Left colon (tissue), 2 donors: ENCODE measurements around the gene BCAM. TPM values are rescaled to one million over a fixed set of nuclear protein-coding genes. Genes with fewer than 3 reads are reported as not detected.
"Not testable (repeated sequence)": the region's sequence is repeated elsewhere in the genome, so short reads cannot be mapped to it uniquely, and the experiment has no call there.

Experiments
- ATAC-seq: fragments of 200-7000 bp; cut with Tn5 transposase; one replicate; pipeline ENCODE4 v1.9.1; 2020; ENCODE audit warnings: mild to moderate bottlenecking, moderate library complexity
- DNase-seq, 2 donors: peaks; one replicate each; pipeline ENCODE4 v3.0.0-alpha.2; 2020
- intact Hi-C, 2 donors: fragments of 100-400 bp; cut with DNase I in 1 of 2; cut with micrococcal nuclease in 1 of 2; formaldehyde crosslinking; loops; one replicate each; pipeline versions ENCODE4 v1.11.2 to v1.14.0; 2022; cut with DNase I, micrococcal nuclease
- long read RNA-seq: library from polyadenylated mRNA; unstranded; transcript quantifications from one replicate; pipeline ENCODE4 v2.0.0, GENCODE V29; 2021
- total RNA-seq, 2 donors: library from RNA; stranded (reverse); fragmentation: NEBNext Ultra II Directional; extraction: Animal tissue kit (Norgen Biotek cat#: 25700); gene quantifications; one replicate each; pipeline ENCODE4 v1.2.1, GENCODE V29; 2021
- donor health status: DM: no; HTN: no; CAD: no.
- donor health status: DM: yes; HTN: yes; CAD: no.

BCAM gene, protein sequence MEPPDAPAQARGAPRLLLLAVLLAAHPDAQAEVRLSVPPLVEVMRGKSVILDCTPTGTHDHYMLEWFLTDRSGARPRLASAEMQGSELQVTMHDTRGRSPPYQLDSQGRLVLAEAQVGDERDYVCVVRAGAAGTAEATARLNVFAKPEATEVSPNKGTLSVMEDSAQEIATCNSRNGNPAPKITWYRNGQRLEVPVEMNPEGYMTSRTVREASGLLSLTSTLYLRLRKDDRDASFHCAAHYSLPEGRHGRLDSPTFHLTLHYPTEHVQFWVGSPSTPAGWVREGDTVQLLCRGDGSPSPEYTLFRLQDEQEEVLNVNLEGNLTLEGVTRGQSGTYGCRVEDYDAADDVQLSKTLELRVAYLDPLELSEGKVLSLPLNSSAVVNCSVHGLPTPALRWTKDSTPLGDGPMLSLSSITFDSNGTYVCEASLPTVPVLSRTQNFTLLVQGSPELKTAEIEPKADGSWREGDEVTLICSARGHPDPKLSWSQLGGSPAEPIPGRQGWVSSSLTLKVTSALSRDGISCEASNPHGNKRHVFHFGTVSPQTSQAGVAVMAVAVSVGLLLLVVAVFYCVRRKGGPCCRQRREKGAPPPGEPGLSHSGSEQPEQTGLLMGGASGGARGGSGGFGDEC
- 10 to 100 TPM; 21.4 to 21.7 TPM for total RNA-seq
- long read RNA-seq, partial matches to known transcripts, result 1 of 1 reads
- long read RNA-seq, other reads (novel, unspliced or antisense), result 0 of 1 reads

DNA sequence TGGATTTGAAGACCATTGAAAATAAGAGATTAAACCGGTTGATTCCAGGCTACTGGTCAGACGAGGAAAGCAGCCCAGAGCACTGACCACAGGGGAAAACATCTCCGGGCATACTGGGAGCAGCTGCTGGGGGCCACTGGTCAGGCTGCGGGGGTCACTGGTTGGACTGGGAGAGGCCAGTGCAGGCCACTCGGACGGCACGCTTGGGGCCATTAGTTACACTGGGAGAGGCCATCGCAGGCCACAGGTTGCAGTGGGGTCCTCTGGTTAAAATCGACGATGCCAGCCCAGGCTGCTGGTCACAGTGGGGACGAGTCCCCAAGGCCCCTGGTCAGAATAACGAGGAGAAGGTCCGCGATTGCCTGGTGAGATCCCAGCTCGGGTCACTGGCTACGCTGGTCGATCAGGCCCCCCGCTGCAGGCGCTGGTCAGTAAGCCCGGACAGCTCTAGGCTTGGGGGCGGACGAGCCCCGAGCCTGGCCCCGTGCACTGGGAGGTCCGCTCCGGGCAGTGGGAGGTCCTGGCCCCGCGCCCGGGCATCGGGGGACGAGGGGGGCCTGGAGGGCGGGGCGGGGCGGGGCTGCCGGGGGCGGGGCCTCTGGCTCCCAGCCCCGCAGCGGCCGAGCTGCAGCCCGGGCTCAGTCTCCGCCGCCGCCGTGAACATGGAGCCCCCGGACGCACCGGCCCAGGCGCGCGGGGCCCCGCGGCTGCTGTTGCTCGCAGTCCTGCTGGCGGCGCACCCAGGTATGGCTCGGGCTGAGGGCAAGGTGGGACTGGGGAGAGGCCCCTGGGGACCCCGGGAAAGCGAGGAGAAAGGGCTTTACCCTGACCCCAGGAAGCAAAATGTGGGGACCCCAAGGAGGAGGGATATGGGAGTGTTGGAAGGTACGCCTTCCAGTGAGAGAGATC, at the start of gene BCAM:
BCAM (plus strand) TSS at position 641 of the 909 bp plus-strand sequence; CDS start at position 663, 22 bp downstream.
- intact Hi-C loops, result no loop called here
- peak; percentile 52 for ATAC-seq

DNA sequence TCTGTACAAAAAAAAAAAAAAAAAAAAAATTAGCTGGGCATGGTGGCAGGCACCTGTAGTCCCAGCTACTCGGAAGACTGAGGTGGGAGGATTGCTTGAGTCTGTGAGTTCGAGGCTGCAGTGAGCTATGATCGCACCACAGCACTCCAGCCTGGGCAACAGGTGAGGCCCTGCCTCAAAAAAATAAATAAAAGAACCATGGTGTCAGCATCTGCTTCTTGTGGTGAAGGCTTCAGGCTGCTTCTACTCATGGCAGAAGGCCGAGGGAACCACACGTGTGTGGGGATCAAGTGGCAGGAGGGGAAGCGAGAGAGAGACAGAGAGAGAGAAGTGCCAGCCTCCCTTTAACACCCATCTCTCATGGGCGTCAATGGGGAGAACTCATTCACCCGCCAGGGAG, 46.9 kb upstream of the BCAM start:
- intact Hi-C loops, result no loop called here
- peak in 1 of 2 donors; percentile 4 for DNase-seq
- no peak for ATAC-seq

More for the DNA sequence above, at the start of gene BCAM:
- peak; percentile 57 to 72 for DNase-seq

DNA sequence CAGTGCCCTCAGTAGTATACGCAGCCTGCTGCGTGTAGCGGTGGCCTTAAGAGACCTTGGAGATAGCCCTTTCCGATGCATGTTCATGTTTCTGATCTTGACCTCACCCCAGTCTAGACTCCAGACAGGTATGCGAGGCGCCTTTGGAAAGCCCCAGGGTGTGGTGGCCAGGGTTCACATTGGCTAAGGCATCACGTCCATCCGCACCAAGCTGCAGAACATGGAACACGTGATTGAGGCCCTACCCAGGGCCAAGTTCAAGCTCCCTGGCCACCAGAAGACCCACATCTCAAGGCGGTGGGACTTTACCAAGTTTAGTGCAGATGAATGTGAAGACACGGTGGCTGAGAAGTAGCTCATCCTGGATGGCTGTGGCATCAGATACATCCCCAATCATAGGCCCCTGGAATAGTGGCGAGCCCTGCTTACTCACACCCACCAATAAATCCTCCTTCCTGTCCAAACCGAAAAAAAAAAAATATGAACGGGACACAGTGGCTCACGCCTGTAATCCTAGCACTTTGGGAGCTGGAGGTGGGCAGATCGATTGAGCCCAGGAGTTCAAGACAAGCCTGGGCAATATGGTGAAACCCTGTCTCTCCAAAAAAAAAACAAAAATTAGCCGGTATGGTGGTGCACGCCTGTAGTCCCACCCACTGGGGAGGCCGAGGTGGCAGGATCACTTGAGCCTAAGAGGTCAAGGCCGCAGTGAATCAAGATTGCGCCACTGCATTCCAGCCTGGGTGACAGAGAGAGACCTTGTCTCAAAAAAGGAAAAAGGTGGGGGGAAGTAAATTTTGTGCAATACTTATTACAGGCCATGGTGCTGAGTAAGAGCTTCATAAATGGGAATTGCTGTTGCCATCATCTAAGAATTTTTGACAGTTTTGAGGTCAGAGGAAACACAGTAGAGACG, 43.6 kb upstream of the BCAM start:
- intact Hi-C loops, result no loop called here
- DNase-seq, result peak; percentile 77 to 92
- ATAC-seq, result peak; percentile 92

DNA sequence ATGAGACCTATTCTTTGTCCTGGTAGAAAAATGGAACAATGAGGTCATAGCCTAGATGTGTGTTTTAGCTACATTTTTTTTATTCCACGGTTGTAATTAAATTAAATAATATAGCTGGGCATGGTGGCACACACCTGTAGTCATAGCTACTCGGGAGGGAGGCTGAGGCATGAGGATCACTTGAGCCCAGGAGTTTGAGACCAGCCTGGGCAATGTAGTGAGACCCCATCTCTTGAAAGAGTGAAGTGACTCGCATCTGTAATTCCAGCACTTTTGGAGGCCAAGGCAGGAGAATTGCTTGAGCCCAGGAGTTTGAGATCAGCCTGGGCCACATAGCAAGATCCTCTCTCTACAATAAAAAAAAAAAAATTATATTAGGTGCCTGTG, 43.0 kb upstream of the BCAM start:
- no peak for ATAC-seq
- intact Hi-C loops, result no loop called here
- DNase-seq, result no peak

DNA sequence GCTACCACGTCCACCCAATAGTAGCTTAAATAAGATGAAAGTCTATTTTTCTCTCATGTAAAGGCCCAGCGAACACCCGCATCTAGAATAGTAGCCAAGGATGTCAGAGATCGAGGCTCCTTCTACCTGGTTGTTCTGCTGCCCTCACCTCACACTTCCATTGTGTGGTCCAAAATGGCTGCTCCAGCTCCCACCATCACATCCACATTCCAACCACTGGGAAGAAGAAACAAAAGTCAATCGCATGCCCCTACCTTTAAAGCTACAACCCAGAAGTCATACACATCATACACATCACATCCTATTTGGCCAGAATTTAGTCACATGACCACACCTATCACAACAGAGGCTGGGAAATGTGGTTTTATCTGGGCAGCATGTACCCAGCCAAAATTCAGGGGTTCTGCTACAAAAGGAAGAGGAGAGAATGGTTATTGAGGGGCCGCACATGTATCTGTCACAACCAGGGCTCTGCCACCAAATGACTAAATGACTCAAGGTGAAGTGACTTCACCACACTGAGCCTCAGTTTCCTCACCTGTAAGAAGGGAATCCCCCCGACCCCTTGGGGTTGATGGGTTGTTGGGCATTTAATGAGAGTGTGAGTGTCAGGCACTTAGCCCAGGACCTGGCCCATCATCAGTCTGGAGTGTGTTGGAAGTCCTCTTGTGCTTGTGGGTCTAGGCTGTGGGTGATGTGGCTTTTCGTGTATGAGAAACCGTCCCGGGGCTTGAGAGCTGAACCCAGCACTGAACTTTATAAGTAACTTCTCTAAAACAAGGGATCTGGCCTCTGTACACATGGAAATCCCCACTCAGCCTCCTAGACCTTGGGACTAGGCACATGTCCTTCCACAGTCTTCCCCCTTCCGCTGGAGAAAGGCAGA, 41.4 kb upstream of the BCAM start:
- ATAC-seq (no peak), DNase-seq (no peak)
- intact Hi-C loops, result no loop called here

DNA sequence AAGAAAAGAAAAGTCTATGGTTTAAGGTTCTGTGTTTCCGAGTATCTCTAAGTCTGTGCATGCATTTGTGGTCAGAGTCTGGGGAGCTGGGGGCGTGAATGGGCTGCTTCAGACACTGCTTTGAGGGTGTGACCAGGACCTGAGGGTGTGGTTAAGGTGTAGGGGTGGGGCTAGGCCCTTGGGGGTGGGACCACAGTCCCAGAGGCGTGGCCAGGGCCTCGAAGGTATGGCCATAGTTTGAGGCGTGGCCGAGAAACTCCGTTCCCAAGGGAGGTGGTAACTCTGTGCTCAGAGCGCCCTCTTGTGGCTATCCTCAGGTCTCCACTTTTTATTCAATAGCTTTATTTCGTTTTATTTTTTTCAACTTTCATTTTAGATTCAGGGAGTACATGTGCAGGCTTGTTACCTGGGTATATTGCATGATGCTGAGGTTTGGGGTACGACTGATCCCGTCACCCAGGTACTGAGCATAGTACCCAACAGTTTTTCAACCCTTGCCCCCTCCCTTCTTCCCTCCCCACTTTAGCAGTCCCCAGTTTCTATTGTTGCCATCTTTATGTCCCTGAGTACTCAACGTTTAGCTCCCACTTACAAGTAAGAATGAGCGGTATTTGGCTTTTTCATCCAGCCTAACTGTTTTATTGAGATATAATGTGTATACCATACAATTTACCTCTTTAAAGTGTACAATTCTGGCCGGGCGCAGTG, 38.2 kb upstream of the BCAM start:
- DNase-seq (peak; percentile 97 to 99), ATAC-seq (peak; percentile 97)
- intact Hi-C loops, result loop anchor here (5.0 to 10.0 kb wide), 3 partner anchors 46 to 83 kb away; no protein-coding TSS in a partner anchor

DNA sequence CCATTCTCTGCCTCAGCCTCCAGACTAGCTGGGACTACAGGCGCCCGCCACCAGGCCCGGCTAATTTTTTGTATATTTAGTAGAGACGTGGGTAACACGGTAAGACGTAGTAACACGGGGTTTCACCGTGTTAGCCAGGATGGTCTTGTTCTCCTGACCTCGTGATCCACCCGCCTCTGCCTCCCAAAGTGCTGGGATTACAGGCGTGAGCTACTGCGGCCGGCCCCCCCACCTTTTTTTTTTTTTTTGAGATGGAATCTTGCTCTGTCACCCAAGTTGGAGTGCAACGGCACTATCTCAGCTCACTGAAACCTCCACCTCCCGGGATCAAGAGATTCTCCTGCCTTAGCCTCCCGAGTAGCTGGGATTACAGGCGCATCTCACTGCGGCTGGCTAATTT, 36.8 kb upstream of the BCAM start:
- ATAC-seq, DNase-seq: not testable (repeated sequence)
- intact Hi-C loops, result loop anchor here (5.0 to 10.0 kb wide), 3 partner anchors 47 to 85 kb away; no protein-coding TSS in a partner anchor

DNA sequence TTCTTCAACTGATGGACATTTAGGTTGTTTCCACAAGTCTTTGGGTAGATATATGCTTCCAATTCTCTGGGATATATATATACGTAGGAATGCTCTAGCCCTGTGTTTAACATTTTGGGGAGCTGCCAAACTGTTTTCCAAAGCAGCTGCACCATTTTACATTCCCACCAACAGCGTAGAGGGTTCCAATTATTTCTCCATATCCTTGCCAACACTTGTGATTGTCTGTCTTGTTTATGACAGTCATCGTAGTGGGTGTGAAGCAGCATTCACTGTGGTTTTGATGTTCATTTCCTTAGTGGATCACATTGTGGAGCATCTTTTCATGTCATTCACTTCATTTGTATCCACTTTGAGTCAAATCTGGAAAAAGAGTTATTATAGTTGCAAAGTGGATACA, 35.9 kb upstream of the BCAM start:
- ATAC-seq (no peak), DNase-seq (no peak)
- intact Hi-C loops, result loop anchor here (5.0 to 10.0 kb wide), 3 partner anchors 48 to 86 kb away; no protein-coding TSS in a partner anchor

DNA sequence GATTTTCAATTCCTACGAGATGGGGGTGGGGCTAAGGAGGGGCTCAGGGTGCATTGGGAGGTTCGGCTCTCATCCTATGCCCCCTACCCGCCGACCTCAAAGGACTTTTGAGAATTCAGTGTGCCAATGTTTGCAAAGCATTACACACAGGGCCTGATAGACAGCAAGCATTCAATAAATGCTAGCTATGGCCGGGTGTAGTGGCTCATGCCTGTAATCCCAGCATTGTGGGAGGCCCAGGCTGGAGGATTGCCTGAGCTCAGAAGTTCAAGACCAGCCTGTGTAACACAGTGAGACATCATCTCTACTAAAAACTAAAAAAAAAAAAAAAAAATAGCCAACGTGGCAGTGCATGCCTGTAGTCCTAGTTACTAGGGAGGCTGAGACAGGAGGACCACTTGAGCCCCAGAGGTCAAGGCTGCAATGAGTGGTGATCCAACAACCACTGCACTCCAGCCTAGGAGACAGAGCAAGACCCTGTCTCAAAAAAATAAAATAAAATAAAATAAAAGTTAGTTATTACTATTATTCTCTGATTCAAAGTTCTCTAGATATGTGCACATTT, 33.1 kb upstream of the BCAM start:
- DNase-seq (no peak), ATAC-seq (no peak)
- intact Hi-C loops, result loop anchor here in 1 of 2 donors (10.0 kb wide), 1 partner anchor 51 kb away; no protein-coding TSS in a partner anchor

DNA sequence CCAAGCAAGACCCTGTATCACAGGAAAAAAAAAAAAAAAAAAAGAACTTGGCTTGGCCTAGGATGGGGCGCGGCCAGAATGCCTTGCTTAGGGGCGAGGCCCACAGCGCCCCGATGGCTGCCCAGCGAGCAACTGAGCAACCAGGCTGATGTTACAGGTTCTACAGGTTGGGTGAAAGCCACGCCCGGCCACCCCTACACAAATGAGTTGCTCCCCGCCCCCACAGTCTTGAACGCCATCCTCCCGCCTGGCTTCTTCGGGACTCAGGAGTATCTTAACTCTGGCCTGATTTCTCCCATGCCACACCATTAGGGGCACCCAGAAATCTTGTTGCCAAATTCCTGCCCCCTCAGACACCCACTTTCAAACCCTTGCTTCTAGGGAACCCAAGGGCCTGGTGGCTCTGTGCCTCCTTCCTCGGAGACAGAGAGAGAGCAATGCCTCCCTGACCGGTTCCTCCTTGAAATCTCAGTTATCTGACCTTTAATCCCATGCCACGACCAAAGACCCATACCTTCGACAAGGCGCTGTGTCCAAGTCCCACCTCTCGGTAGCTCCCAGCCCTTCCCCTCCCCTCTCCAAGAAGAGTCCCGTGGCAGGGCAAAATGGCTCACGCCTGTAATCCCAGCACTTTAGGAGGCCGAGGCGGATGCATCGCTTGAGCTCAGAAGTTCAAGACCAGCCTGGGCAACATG, 32.4 kb upstream of the BCAM start:
- ATAC-seq (peak; percentile 70), DNase-seq (peak; percentile 95)
- intact Hi-C loops, result loop anchor here in 1 of 2 donors (10.0 kb wide), 1 partner anchor 52 kb away; no protein-coding TSS in a partner anchor

DNA sequence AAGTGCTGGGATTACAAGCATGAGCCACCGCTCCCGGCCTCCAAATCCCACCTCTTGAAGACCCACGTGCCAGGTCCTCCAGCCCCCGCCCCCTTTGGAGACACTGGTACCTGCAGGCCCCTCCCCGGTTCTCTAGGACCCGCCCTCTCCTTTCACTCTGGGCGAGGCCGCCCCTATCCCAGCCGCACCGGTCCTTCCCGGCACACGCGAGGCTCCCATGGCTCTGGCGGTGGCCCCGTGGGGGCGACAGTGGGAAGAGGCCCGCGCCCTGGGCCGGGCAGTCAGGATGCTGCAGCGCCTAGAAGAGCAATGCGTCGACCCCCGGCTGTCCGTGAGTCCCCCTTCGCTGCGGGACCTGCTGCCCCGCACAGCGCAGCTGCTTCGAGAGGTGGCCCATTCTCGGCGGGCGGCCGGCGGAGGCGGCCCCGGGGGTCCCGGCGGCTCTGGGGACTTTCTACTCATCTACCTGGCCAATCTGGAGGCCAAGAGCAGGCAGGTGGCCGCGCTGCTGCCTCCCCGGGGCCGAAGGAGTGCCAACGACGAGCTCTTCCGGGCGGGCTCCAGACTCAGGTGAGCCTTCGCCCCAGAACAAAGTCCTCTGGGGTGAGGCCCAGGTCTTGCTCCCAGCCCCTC, 31.1 kb upstream of the BCAM start, which contains the start of gene CBLC:
CBLC (plus strand) TSS at position 176 of the 633 bp plus-strand sequence; CDS start at position 218, 42 bp downstream.
- intact Hi-C loops, result loop anchor here in 1 of 2 donors (10.0 kb wide), 1 partner anchor 53 kb away; no protein-coding TSS in a partner anchor
- ATAC-seq (peak; percentile 82), DNase-seq (peak; percentile 91 to 96)

DNA sequence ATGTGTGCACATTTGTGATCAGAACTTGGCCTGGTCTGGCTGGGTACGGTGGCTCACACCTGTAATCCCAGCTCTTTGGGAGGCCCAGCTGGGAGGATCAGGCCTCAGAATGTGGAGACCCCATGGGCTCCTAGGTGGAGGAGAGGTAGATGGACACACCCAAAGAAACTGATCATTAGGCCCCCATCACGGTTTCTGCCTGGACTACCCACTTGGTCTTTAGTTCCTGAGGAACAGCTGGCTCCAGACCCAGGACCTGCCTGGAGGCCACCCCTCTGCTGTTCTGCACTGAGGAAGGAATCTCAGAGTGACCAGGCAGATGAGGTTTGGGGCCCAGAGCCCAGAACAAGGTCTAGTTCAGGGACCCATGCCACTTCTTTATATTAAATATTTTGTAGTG, 29.8 kb upstream of the BCAM start:
- DNase-seq (no peak), ATAC-seq (no peak)
- intact Hi-C loops, result loop anchor here in 1 of 2 donors (10.0 kb wide), 1 partner anchor 54 kb away; no protein-coding TSS in a partner anchor

DNA sequence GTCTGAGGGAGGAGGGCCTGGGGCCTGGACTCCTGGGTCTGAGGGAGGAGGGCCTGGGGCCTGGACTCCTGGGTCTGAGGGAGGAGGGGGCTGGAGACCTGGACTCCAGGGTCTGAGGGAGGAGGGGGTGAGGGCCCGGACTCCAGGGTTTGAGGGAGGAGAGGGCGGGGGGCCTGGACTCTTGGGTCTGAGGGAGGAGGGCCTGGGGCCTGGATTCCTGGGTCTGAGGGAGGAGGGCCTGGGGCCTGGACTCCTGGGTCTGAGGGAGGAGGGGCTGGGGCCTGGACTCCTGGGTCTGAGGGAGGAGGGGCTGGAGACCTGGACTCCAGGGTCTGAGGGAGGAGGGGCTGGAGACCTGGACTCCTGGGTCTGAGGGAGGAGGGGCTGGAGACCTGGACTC, 27.2 kb upstream of the BCAM start:
- DNase-seq, ATAC-seq, intact Hi-C loops: not testable (repeated sequence)

DNA sequence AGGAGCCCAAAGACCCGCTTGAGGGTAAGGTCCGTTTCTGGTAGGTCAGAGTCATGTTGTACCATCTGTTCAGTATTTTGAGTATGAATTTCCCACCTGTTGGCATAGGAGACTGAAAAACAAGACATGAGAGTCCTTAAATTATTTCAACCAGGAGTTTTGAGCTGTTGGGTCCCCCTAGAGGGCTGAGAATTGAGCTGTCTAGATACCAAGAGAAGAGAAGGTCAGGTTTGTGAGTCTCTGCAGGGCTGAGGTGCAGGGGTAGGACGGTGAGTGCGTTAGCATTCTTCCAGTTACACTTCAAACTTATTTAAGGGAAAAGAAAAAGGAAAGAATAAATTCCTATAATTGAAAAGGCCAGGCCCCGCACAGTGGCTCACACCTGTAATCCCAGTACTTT, 26.2 kb upstream of the BCAM start:
- intact Hi-C loops, result no loop called here
- DNase-seq (no peak), ATAC-seq (no peak)

DNA sequence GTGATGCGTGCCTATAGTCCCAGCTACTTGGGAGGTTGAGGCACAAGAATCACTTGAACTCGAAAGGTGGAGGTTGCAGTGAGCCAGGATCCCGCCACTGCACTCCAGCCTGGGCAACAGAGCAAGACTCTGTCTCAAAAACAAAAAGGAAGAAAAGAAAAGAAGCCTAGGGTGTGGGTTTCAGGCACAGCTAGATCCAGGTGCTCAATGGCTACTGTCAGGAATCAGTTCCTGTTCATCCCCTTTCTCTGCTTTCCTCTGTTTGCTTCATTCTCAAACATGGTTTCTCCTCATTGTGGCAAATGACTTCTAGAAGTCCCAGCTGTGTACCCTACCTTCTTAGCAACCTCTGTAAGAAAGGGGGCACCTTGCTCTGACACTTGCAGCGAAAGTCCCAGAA, 25.4 kb upstream of the BCAM start:
- intact Hi-C loops, result no loop called here
- DNase-seq, result no peak

More for the DNA sequence above, 25.4 kb upstream of the BCAM start:
- no peak for ATAC-seq
